Adrenal gland (tissue), 12 donors: ENCODE results near the gene KIF21B. TPM values are rescaled to one million over a fixed set of nuclear protein-coding genes. Genes with fewer than 3 reads are reported as not detected.

ENCODE experiments used
- DNase-seq, 7 donors: peaks; one replicate each; pipeline ENCODE4 v3.0.0-alpha.2; 2019 to 2020
- H3K27ac ChIP-seq, 5 donors: fragments of 200-600 bp; sonication (generic) in 4 of 5; 1 replicate in 3 of 5; 2 replicates in 2 of 5; pipeline versions ENCODE4 v1.5.1 to v1.8.0; 2016 to 2020; ENCODE audit warnings: mild to moderate bottlenecking in 1 of 5
- H3K27me3 ChIP-seq: fragments of 200-600 bp; 2 replicates; pipeline ENCODE4 v1.8.0; 2021
- H3K36me3 ChIP-seq, 2 donors: fragments of 200-600 bp; replicated peaks in 1 of 2; 1 replicate in 1 of 2; 2 replicates in 1 of 2; pipeline versions ENCODE4 v1.5.1 to v1.8.0; 2018 to 2022
- H3K4me1 ChIP-seq, 2 donors: fragments of 200-600 bp; replicated peaks in 1 of 2; 1 replicate in 1 of 2; 2 replicates in 1 of 2; pipeline versions ENCODE4 v1.5.1 to v1.8.0; 2018 to 2021
- H3K4me3 ChIP-seq, 4 donors: fragments of 200-600 bp; sonication (generic) in 3 of 4; one replicate each; pipeline ENCODE4 v1.5.1; 2016 to 2018
- H3K9me3 ChIP-seq, 3 donors: fragments of 200-600 bp; sonication (generic) in 1 of 3; replicated peaks in 1 of 3; 1 replicate in 2 of 3; 2 replicates in 1 of 3; pipeline versions ENCODE4 v1.5.1 to v1.8.0; 2016 to 2021
- CTCF ChIP-seq, 6 experiments: fragments of 450-650 bp in 4 of 6; fragments of 200-600 bp in 2 of 6; sonication (generic) in 1 of 6; IDR thresholded peaks; 1 replicate in 5 of 6; 2 replicates in 1 of 6; pipeline versions ENCODE4 v1.5.1 to v1.8.0; 2016 to 2021; ENCODE audit warnings: antibody characterized with exemption in 6 of 6, mild to moderate bottlenecking in 2 of 6, moderate library complexity in 1 of 6
- POLR2A ChIP-seq, 2 donors: fragments of 450-650 bp; IDR thresholded peaks; one replicate each; pipeline ENCODE4 v1.6.1; 2017; ENCODE audit warnings: antibody characterized with exemption in 2 of 2, mild to moderate bottlenecking in 2 of 2, moderate library complexity in 1 of 2
- WGBS, 4 donors: extraction: QIAGEN DNeasy Blood & Tissue Kit in 2 of 4; methylation state at CpG; one replicate each; pipeline versions ENCODE4 v1.1.5 to v1.1.7; 2013 to 2017; 5-methylcytosine and 5-hydroxymethylcytosine counted together
- intact Hi-C, 2 donors: fragments of 100-400 bp; cut with DNase I; formaldehyde crosslinking; loops; one replicate each; pipeline versions ENCODE4 v1.14.1 to v1.15.0; 2022 to 2023
- polyA plus RNA-seq, 3 donors: library from polyadenylated mRNA; stranded (reverse); fragments of 200-250 nt in 2 of 3; fragments of 350-450 nt in 1 of 3; fragmentation: Illumina TruSeq in 1 of 3; extraction: RNeasy Lipid Tissue Mini Kit (QIAGEN cat#74804) in 1 of 3; gene quantifications; one replicate each; pipeline ENCODE4 v1.2.3, GENCODE V29; 2013 to 2014
- total RNA-seq, 9 donors: library from RNA; depleted of rRNA in 4 of 9; stranded (reverse); fragments of >200 nt in 4 of 9; fragments of 120-200 nt in 1 of 9; fragmentation: NEBNext Ultra II Directional in 1 of 9; extraction: Animal tissue kit (Norgen Biotek cat#: 25700) in 1 of 9; gene quantifications; one replicate each; pipeline versions ENCODE4 v1.1.0 to v1.2.4, GENCODE V29; 2013 to 2023
- donor health status: healthy with polysubstance abuse.
- donor health status: Bipolar disorder and iron deficiency.
- donor health status: DM: yes; HTN: yes; CAD: no.
- donor health status: DM: no; HTN: no; CAD: no.
- donor health status: DM: no; HTN: no; CAD: no.
- donor health status: DM: yes; HTN: yes; CAD: no.

KIF21B gene
- total and polyA plus RNA-seq, 12 donors: 0.28 to 2.8 (median 1.3) TPM

DNA sequence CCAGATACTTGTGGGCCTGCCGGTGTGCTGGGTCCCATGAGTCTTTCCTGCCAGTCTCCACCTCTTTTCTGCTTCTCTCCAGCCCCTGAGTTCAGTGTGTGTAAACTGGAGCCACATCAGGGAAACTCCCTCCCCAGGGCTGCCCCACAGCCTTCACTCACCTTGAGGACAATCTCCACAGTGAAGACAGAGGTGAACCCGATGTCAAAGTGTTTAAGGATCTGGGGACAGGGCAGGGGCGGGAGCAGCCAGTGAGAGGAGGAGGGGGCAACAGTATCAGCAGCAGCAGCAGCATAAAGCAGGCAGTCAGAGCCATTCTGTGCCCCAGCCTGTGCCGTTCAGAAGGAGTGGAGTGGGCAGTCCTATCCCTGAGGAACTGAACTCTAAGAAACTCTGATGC is 45.5 kb upstream of the KIF21B start:
- Histone ChIP-seq H3K27ac (no peak overlapping the region), H3K9me3 (no peaks in the 10 kb centered on the region), H3K4me1 (no peaks in the 10 kb centered on the region), H3K4me3 (no peak overlapping the region), H3K27me3 (no peaks in the 10 kb centered on the region), H3K36me3 (no peaks in the 10 kb centered on the region)
- TF ChIP-seq POLR2A (IDR thresholded peaks at IDR 0.05): no peak
- TF ChIP-seq CTCF (IDR thresholded peaks at IDR 0.05): no peak
- WGBS, 4 donors: 59 to 79% (median 77%) methylated on average over 4 of the region's 4 CpGs
- no peak for DNase-seq
- intact Hi-C loops: no loop called here

GRCh38 chr1:201066986-201067385 is 43.5 kb upstream of the KIF21B start:
- DNase-seq: no peak
- no peaks in the 10 kb centered on the region for H3K36me3 ChIP-seq
- H3K4me1 ChIP-seq: no peaks in the 10 kb centered on the region
- TF ChIP-seq CTCF (IDR thresholded peaks at IDR 0.05) (no peak), POLR2A (IDR thresholded peaks at IDR 0.05) (no peak)
- no peaks in the 10 kb centered on the region for H3K9me3 ChIP-seq
- intact Hi-C loops: no loop called here
- H3K27ac ChIP-seq: no peak overlapping the region
- no peaks in the 10 kb centered on the region for H3K27me3 ChIP-seq
- H3K4me3 ChIP-seq: no peak overlapping the region
- 71 to 84% (median 76%) methylated on average over 4 of the region's 4 CpGs for WGBS, 4 donors

DNA sequence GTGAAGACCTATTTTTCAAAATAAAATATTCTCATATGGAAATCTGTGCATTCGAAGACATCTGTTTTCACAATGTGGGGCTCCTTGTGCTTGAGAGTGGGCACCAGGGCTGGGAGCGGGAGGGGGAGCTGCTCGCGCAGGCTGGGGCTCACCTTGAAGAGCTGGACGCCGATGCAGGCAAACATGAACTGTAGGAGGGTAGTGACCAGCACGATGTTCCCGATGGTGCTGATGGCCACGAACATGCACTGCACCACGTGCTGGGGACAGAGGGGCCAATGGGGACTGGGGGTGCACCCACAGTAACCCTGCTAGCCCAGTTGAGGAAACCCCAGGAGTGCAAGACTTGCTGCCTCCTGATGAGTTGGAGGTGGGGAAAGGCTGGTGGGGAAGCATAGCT is 42.2 kb upstream of the KIF21B start:
- no peaks in the 10 kb centered on the region for H3K36me3 ChIP-seq
- no peak overlapping the region for H3K27ac ChIP-seq
- no peak overlapping the region for H3K4me3 ChIP-seq
- H3K27me3 ChIP-seq: no peaks in the 10 kb centered on the region
- intact Hi-C loops: no loop called here
- no peaks in the 10 kb centered on the region for H3K9me3 ChIP-seq
- TF ChIP-seq POLR2A (IDR thresholded peaks at IDR 0.05): no peak
- no peak for TF ChIP-seq CTCF (IDR thresholded peaks at IDR 0.05)
- DNase-seq: no peak
- H3K4me1 ChIP-seq: no peaks in the 10 kb centered on the region
- 86 to 90% (median 88%) methylated on average over 10 of the region's 10 CpGs for WGBS, 4 donors

GRCh38 chr1:201064806-201065205 is 41.3 kb upstream of the KIF21B start:
- DNase-seq: no peak
- Histone ChIP-seq H3K9me3 (no peaks in the 10 kb centered on the region), H3K27ac (no peak overlapping the region), H3K27me3 (no peaks in the 10 kb centered on the region), H3K4me1 (no peaks in the 10 kb centered on the region), H3K36me3 (no peaks in the 10 kb centered on the region), H3K4me3 (no peak overlapping the region)
- TF ChIP-seq CTCF (IDR thresholded peaks at IDR 0.05): no peak
- TF ChIP-seq POLR2A (IDR thresholded peaks at IDR 0.05): no peak
- intact Hi-C loops: no loop called here
- 82 to 85% (median 83%) methylated on average over 8 of the region's 8 CpGs for WGBS, 4 donors
